HCT116 (cell line): ENCODE results near the gene KBTBD13. TPM values are rescaled to one million over a fixed set of nuclear protein-coding genes. Genes with fewer than 3 reads are reported as not detected.

ENCODE experiments used
- ATAC-seq: fragments of 200-7000 bp; cut with Tn5 transposase; 2 replicates; pipeline ENCODE4 v1.9.1; 2020; ENCODE audit warnings: mild to moderate bottlenecking, moderate library complexity
- BruUV-seq: library from RNA; stranded (reverse); fragments of 400-500 nt; replicated peaks from 2 replicates; lab custom pipeline; 2021; lab: Mats Ljungman, UMichigan
- CTCF ChIA-PET: fragments of 300-600 bp; sonication (Branson Sonifier 250); formaldehyde crosslinking; loops from one replicate; lab custom pipeline; 2021; ENCODE audit warnings: antibody characterized with exemption; lab: Charles Lee
- POLR2A ChIA-PET: fragments of 300-600, 350-600 bp; sonication (Branson Sonifier 250); formaldehyde crosslinking; loops from one replicate; lab custom pipeline; 2021; ENCODE audit warnings: antibody characterized with exemption; lab: Charles Lee
- RAD21 ChIA-PET, 2 experiments: fragments of 300-600 bp; sonication (Branson Sonifier 250); formaldehyde crosslinking; loops; one replicate each; lab custom pipeline; 2023; ENCODE audit warnings: low total read pairs in 2 of 2; ENCODE audit not compliant: uncharacterized antibody in 2 of 2, unreplicated experiment in 2 of 2, low non-redundant PET in 1 of 2; lab: Charles Lee
- DNase-seq: peaks from one replicate; pipeline ENCODE4 v3.0.0-alpha.2; 2010; ENCODE audit warnings: low read depth, low spot score
- H2AFZ ChIP-seq: fragments of 200-600 bp; shearing (Covaris generic), sonication (generic); 2 replicates; pipeline ENCODE4 v1.6.1; 2017; ENCODE audit warnings: low read depth, mixed run types, mixed read lengths, antibody characterized with exemption, low read length; ENCODE audit not compliant: poor library complexity, severe bottlenecking
- H3K27ac ChIP-seq: 2 replicates; pipeline ENCODE4 v1.5.1; 2012; ENCODE audit warnings: low read depth, low read length
- H3K27me3 ChIP-seq: fragments of 200-600 bp; sonication (generic); 2 replicates; pipeline ENCODE4 v1.6.1; 2016; ENCODE audit warnings: mixed run types, low read length, mixed read lengths; ENCODE audit not compliant: insufficient read depth
- H3K36me3 ChIP-seq, 2 experiments: fragments of 200-500 bp in 1 of 2; fragments of 200-600 bp in 1 of 2; sonication (Bioruptor generic) in 1 of 2; sonication (generic) in 1 of 2; 2 replicates each; pipeline versions ENCODE4 v1.5.1 to v1.6.1; 2014 to 2016; ENCODE audit warnings: low read length in 2 of 2, inconsistent platforms in 1 of 2, mixed read lengths in 1 of 2, mixed run types in 1 of 2; ENCODE audit not compliant: insufficient read depth in 2 of 2, control insufficient read depth in 1 of 2
- H3K4me1 ChIP-seq, 2 experiments: fragments of 200-600 bp in 1 of 2; sonication (generic) in 1 of 2; 2 replicates each; pipeline versions ENCODE4 v1.5.1 to v1.6.1; 2012 to 2017; ENCODE audit warnings: low read length in 2 of 2, inconsistent platforms in 1 of 2, mild to moderate bottlenecking in 1 of 2, mixed read lengths in 1 of 2, mixed run types in 1 of 2, moderate library complexity in 1 of 2; ENCODE audit not compliant: insufficient read depth in 2 of 2, control insufficient read depth in 1 of 2
- H3K4me2 ChIP-seq: fragments of 200-600 bp; sonication (generic); 2 replicates; pipeline ENCODE4 v1.6.1; 2017; ENCODE audit warnings: mixed run types, low read length, mixed read lengths
- H3K4me3 ChIP-seq, 2 experiments: fragments of 200-600 bp in 1 of 2; sonication (generic) in 1 of 2; replicated peaks in 1 of 2; 2 replicates each; pipeline ENCODE4 v1.5.1; 2011 to 2016; ENCODE audit warnings: low read length in 2 of 2, control low read depth in 1 of 2, low read depth in 1 of 2, mild to moderate bottlenecking in 1 of 2, mixed read lengths in 1 of 2, mixed run types in 1 of 2
- H3K79me2 ChIP-seq: fragments of 200-600 bp; sonication (generic); 2 replicates; pipeline ENCODE4 v1.6.1; 2017; ENCODE audit warnings: mild to moderate bottlenecking, mixed run types, low read length, moderate library complexity, mixed read lengths; ENCODE audit not compliant: insufficient read depth
- H3K9ac ChIP-seq: fragments of 200-600 bp; sonication (generic); 2 replicates; pipeline ENCODE4 v1.6.1; 2016; ENCODE audit warnings: low read length, mixed read lengths
- H3K9me2 ChIP-seq: fragments of 200-600 bp; sonication (generic), shearing (Covaris generic); 2 replicates; pipeline ENCODE4 v1.6.1; 2017; ENCODE audit warnings: mixed run types, mild to moderate bottlenecking, moderate library complexity; ENCODE audit not compliant: insufficient read depth
- H3K9me3 ChIP-seq, 2 experiments: fragments of 200-500 bp in 1 of 2; fragments of 200-600 bp in 1 of 2; sonication (Bioruptor generic) in 1 of 2; sonication (generic) in 1 of 2; 2 replicates each; pipeline ENCODE4 v1.6.1; 2014 to 2017; ENCODE audit warnings: low read length in 2 of 2, mixed read lengths in 2 of 2, inconsistent platforms in 1 of 2, low read depth in 1 of 2, mild to moderate bottlenecking in 1 of 2, mixed run types in 1 of 2, moderate library complexity in 1 of 2; ENCODE audit not compliant: control insufficient read depth in 1 of 2, insufficient read depth in 1 of 2
- H4K20me1 ChIP-seq: fragments of 200-600 bp; sonication (generic), shearing (Covaris generic); 2 replicates; pipeline ENCODE4 v1.6.1; 2017; ENCODE audit warnings: mixed run types, mild to moderate bottlenecking, moderate library complexity; ENCODE audit not compliant: insufficient read depth
- CBX3 ChIP-seq: IDR thresholded peaks from 2 replicates; pipeline ENCODE4 v1.6.1; 2012; ENCODE audit warnings: low read depth
- CEBPB ChIP-seq: IDR thresholded peaks from 2 replicates; pipeline ENCODE4 v1.6.1; 2012; ENCODE audit warnings: low read depth
- CTCF ChIP-seq, 3 experiments: fragments of 200-600 bp in 1 of 3; sonication (generic) in 1 of 3; IDR thresholded peaks in 2 of 3; conservative IDR thresholded peaks in 1 of 3; 2 replicates each; pipeline ENCODE4 v1.5.1; 2012 to 2017; ENCODE audit warnings: low read depth in 2 of 3, low read length in 2 of 3, antibody characterized with exemption in 1 of 3, borderline replicate concordance in 1 of 3, control low read depth in 1 of 3, mild to moderate bottlenecking in 1 of 3, mixed read lengths in 1 of 3, mixed run types in 1 of 3, moderate library complexity in 1 of 3; ENCODE audit not compliant: insufficient read depth in 1 of 3
- EGR1 ChIP-seq: IDR thresholded peaks from 2 replicates; pipeline ENCODE4 v1.6.1; 2012; ENCODE audit warnings: low read depth
- ELF1 ChIP-seq: IDR thresholded peaks from 2 replicates; pipeline ENCODE4 v1.6.1; 2012; ENCODE audit warnings: low read depth, borderline replicate concordance
- EZH2 ChIP-seq: fragments of 200-600 bp; sonication (generic); IDR thresholded peaks from 2 replicates; pipeline ENCODE4 v1.6.1; 2017; ENCODE audit warnings: antibody characterized with exemption, mixed run types
- EZH2phosphoT487 ChIP-seq: fragments of 200-600 bp; IDR thresholded peaks from 2 replicates; pipeline ENCODE4 v1.6.1; 2018; ENCODE audit warnings: antibody characterized with exemption, borderline replicate concordance
- FOSL1 ChIP-seq: IDR thresholded peaks from 2 replicates; pipeline ENCODE4 v1.6.1; 2012; ENCODE audit warnings: low read depth
- JUND ChIP-seq: IDR thresholded peaks from 2 replicates; pipeline ENCODE4 v1.6.1; 2012
- MAX ChIP-seq: IDR thresholded peaks from 2 replicates; pipeline ENCODE4 v1.6.1; 2012
- POLR2A ChIP-seq: IDR thresholded peaks from 2 replicates; pipeline ENCODE4 v1.7.0; 2011; ENCODE audit warnings: borderline replicate concordance; ENCODE audit not compliant: insufficient read depth, insufficient read length; ENCODE audit errors: extremely low read depth
- POLR2AphosphoS5 ChIP-seq: IDR thresholded peaks from 2 replicates; pipeline ENCODE4 v1.6.1; 2011; ENCODE audit warnings: mild to moderate bottlenecking, low read depth, low read length, moderate library complexity
- RAD21 ChIP-seq: IDR thresholded peaks from 2 replicates; pipeline ENCODE4 v1.6.1; 2012; ENCODE audit warnings: low read depth, mild to moderate bottlenecking
- SP1 ChIP-seq: IDR thresholded peaks from 2 replicates; pipeline ENCODE4 v1.6.1; 2012; ENCODE audit warnings: low read depth
- SRF ChIP-seq: IDR thresholded peaks from 2 replicates; pipeline ENCODE4 v1.6.1; 2012; ENCODE audit warnings: low read depth
- TCF7L2 ChIP-seq: IDR thresholded peaks from 2 replicates; pipeline ENCODE4 v1.7.0; 2011; ENCODE audit warnings: borderline replicate concordance, inconsistent platforms; ENCODE audit not compliant: insufficient read depth, insufficient read length; ENCODE audit errors: extremely low read depth
- YY1 ChIP-seq: IDR thresholded peaks from 2 replicates; pipeline ENCODE4 v1.6.1; 2011; ENCODE audit warnings: low read length, low read depth, moderate library complexity, mild to moderate bottlenecking; ENCODE audit not compliant: insufficient replicate concordance; ENCODE audit errors: extremely low read depth
- ZBTB33 ChIP-seq: IDR thresholded peaks from 2 replicates; pipeline ENCODE4 v1.6.1; 2011; ENCODE audit warnings: mild to moderate bottlenecking, low read length, moderate library complexity; ENCODE audit not compliant: insufficient replicate concordance; ENCODE audit errors: extremely low read depth
- ZFX ChIP-seq: fragments of 450-650 bp; IDR thresholded peaks from 2 replicates; pipeline ENCODE4 v1.6.1; 2017
- ZNF274 ChIP-seq: fragments of 200-500 bp; sonication (Bioruptor generic); IDR thresholded peaks from 2 replicates; pipeline ENCODE4 v1.6.1; 2014; ENCODE audit warnings: mild to moderate bottlenecking, low read depth, low read length, inconsistent platforms
- intact Hi-C: fragments of 100-400 bp; cut with micrococcal nuclease; formaldehyde crosslinking; loops from 2 replicates; pipeline ENCODE4 v1.10.0; 2022
- total RNA-seq: library from RNA; stranded (reverse); gene quantifications from one replicate; pipeline ENCODE4 v1.2.1, GENCODE V29; 2021; ENCODE audit not compliant: unreplicated experiment

The KBTBD13 gene
- total RNA-seq, 1 experiment from 2014 or later = not detected

GRCh38 chr15:65087873-65088642, 11.5 kb downstream of the KBTBD13 start:
- no peaks in the 10 kb centered on the region for H3K79me2 ChIP-seq
- CTCF ChIA-PET = interaction anchor here (1.7 to 2.0 kb wide), 2 partner anchors 13 to 33 kb away, joined by 6 to 7 read pairs; no protein-coding TSS in a partner anchor
- RAD21 ChIA-PET = no interaction called here
- H3K27ac ChIP-seq = no peak overlapping the region
- no peaks in the 10 kb centered on the region for H4K20me1 ChIP-seq
- no peaks in the 10 kb centered on the region for H3K4me1 ChIP-seq
- H3K4me2 ChIP-seq = no peak overlapping the region
- H3K9ac ChIP-seq = no peak overlapping the region
- no TSS peak for BruUV-seq
- no peak for DNase-seq
- H3K36me3 ChIP-seq = no peaks in the 10 kb centered on the region
- peaks cover 7% of the 10 kb centered on the region; the same call in 1 of the 2 replicates for H3K27me3 ChIP-seq
- TF ChIP-seq ZFX = no peak
- TF ChIP-seq SP1 = no peak
- TF ChIP-seq POLR2AphosphoS5 = no peak
- TF ChIP-seq MAX = no peak
- TF ChIP-seq EZH2 = no peak
- TF ChIP-seq ZBTB33 = no peak
- no peak for TF ChIP-seq RAD21
- TF ChIP-seq CEBPB = no peak
- TF ChIP-seq JUND = no peak
- TF ChIP-seq FOSL1 = no peak
- TF ChIP-seq EGR1 = no peak
- TF ChIP-seq YY1 = no peak
- TF ChIP-seq ZNF274 = no peak
- TF ChIP-seq CBX3 = no peak
- no peak for TF ChIP-seq ELF1
- no peak for TF ChIP-seq TCF7L2
- no peak for TF ChIP-seq CTCF (IDR thresholded peaks at IDR 0.05 in 2 of 3, conservative IDR thresholded peaks at IDR 0.05 in 1 of 3; ENCODE audit: borderline replicate concordance in 1 of 3, insufficient read depth in 1 of 3, low read depth in 2 of 3, low read length in 2 of 3)
- no peak for TF ChIP-seq POLR2A
- TF ChIP-seq EZH2phosphoT487 = no peak
- TF ChIP-seq SRF = no peak
- H3K4me3 ChIP-seq = no peak overlapping the region
- ATAC-seq = no peak
- no peaks in the 10 kb centered on the region for H3K9me2 ChIP-seq
- H2AFZ ChIP-seq = no peak overlapping the region
- intact Hi-C loops = no loop called here
- POLR2A ChIA-PET = interaction anchor here (1.7 kb wide), 1 partner anchor 11 kb away, joined by 3 read pairs; no protein-coding TSS in a partner anchor
- no peaks in the 10 kb centered on the region for H3K9me3 ChIP-seq
